Measurements from ENCODE around the gene PLEKHO2.

PLEKHO2 gene

GRCh38 chr15:64855205-64855975, 13.7 kb downstream of the PLEKHO2 start:
- no peak for DNase-seq (ENCODE audit: low read depth in 2 of 2)

DNA sequence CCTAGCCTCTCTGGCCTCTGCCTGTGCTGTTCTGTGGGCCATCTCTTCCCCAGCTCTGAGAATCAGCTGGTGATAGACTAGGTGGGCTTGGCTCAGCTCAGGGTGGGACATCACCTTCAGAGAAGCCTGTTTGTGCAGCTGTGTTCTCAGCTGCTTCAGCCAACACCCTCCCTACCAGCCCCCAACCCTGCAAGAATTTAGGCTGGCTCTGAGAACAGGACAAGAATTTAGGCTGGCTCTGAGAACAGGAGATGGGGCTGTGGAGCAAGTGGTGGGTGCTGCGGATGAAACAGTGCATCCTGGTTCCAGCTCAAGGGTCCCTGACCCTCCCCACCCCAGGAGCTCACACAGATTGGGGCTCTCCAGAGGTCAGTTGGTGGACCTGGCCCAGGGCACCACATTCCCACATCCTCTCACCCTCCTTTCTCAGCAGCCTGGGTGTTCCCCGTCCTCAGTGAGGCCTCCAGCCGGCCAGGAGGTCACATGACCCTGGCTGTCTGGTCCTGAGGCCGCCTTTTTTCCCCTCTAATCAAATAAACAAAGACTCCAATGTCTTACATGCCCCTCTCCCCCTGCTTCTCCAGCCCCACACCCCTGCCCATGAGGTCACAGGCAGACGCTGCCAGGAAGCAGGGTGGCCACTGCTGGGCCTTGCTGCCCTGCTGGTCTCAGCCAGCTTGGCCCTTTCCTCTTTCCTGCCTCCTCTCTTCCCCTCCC, 14.9 kb downstream of the PLEKHO2 start:
- no peak for DNase-seq (ENCODE audit: low read depth in 2 of 2)

DNA sequence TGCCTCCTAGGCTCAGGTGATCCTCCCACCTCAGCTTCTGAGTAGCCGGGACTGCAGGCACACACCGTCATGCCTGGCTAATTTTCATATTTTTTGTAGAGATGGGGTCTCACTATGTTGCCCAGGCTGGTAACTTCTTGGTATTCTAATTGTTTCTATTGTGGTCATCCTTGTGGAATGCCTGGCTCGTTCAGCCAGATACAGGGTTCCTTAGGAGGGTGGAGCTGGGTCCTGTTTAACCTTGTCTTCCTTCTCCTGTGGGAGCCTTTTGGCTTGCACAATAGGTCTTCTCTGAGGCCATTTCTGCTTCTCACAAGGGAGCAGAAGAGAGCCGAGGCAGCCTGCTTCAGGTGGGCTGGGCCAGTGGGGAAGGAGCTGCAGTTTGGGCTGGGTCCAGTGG, 15.7 kb downstream of the PLEKHO2 start:
- DNase-seq (ENCODE audit: low read depth in 2 of 2) = no peak

GRCh38 chr15:64858021-64858575, 16.4 kb downstream of the PLEKHO2 start:
- no peak for DNase-seq (ENCODE audit: low read depth in 2 of 2)

DNA sequence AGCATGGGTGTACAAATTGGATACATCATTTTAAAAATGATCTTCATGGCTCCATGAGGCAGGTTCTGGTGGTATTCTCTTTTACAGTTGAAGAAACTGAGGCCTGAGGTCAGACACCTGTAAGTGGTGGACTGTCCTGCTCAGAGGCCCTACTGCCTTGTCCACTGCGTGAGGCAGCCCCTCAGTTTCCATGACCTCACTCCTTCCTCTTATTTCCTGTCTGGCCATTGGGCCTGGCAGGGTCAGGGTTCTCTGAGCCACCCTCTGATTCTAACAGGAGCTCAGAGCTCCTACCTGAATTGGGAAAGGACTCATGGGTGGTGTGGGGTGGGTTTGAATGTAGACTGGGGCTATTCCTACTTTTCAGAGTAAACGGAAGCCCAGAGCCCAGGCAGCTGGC, 17.5 kb downstream of the PLEKHO2 start:
- no peak for DNase-seq (ENCODE audit: low read depth in 2 of 2)

- DNase-seq (ENCODE audit: low read depth in 2 of 2) = no peak
Observed at GRCh38 chr15:64861331-64861730, 19.6 kb downstream of the PLEKHO2 start.

GRCh38 chr15:64861960-64862359, 20.2 kb downstream of the PLEKHO2 start:
- no peak for DNase-seq (ENCODE audit: low read depth in 2 of 2)

DNA sequence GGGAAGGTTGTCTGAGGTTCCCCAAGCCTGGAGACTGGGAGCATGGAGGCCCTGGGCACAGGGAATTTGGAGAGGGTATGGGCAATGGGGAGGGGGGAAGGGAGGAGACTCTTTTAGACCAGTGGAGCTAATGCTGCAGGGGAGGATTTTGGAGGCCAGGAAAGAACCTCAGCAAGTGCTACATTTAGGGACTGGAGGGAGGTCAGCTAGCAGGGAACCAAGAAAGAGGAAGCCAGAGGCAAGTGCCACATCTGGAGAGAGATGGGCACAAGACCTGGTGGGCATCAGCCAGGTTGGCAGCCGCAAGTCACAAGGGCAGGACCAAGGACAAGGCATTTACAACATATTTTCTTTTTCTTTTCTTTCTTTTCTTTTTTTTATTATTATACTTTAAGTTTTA, 20.7 kb downstream of the PLEKHO2 start:
- DNase-seq (ENCODE audit: low read depth in 2 of 2) = no peak

DNA sequence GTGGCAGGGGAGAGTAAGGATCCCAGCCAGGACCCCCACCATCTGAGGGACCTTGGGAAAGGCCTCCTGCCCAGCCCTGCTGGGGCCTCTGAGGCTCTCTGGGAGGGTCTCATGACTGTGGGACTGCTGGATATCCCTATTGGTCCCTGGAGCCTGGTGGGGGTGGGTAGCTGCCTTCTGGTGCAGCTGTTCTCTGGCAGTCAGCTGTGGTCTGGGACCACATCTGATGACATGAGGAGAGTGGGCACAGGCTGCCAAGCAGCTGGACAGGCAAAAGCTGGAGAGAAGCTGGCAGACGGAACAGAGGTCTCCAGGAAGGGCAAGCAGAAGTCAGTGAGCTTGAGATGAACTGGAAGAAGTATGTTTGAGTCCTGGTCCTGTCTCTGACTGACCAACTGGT, 22.4 kb downstream of the PLEKHO2 start:
- no peak for DNase-seq (ENCODE audit: low read depth in 2 of 2)

- no peak for DNase-seq (ENCODE audit: low read depth in 2 of 2)
Observed at GRCh38 chr15:64865126-64865997, 23.6 kb downstream of the PLEKHO2 start.

- DNase-seq (ENCODE audit: low read depth in 2 of 2) = no peak
Observed at GRCh38 chr15:64865998-64866520, 24.3 kb downstream of the PLEKHO2 start.

GRCh38 chr15:64869501-64869900, 27.8 kb downstream of the PLEKHO2 start:
- no peak for DNase-seq (ENCODE audit: low read depth in 2 of 2)

GRCh38 chr15:64870353-64870752, 28.6 kb downstream of the PLEKHO2 start:
- DNase-seq (ENCODE audit: low read depth in 2 of 2) = no peak

GRCh38 chr15:64875641-64876223, 34.0 kb downstream of the PLEKHO2 start:
- no peak for DNase-seq (ENCODE audit: low read depth in 2 of 2)

DNA sequence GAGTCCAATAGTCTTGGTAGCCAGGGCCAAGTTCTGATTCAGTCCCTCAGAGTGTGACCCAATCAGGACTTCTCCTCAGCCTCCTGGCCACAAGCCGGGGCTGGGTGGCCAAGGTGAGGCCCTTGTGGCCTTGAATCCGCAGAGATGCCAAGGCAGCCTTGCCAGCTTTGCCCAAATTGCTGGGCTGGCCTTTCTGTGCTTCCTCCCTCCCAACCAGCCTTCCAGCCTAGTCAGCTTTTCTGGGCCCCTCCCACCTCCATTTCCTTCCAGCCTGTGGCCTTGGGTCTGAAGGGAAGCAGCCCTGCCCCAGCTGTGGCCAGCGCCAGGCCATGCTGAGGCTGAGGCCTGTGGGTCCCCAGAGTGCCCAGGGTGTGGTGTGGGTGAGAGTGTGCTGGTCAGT, 35.7 kb downstream of the PLEKHO2 start:
- DNase-seq (ENCODE audit: low read depth in 2 of 2) = no peak

GRCh38 chr15:64878705-64879104, 37.0 kb downstream of the PLEKHO2 start:
- DNase-seq (ENCODE audit: low read depth in 2 of 2) = no peak

- DNase-seq (ENCODE audit: low read depth in 2 of 2) = no peak
Observed at GRCh38 chr15:64883100-64883581, 41.4 kb downstream of the PLEKHO2 start.

- peak; percentile 72 to 76 for DNase-seq (ENCODE audit: low read depth in 2 of 2)
Observed at GRCh38 chr15:64883997-64884511, 42.3 kb downstream of the PLEKHO2 start.

DNA sequence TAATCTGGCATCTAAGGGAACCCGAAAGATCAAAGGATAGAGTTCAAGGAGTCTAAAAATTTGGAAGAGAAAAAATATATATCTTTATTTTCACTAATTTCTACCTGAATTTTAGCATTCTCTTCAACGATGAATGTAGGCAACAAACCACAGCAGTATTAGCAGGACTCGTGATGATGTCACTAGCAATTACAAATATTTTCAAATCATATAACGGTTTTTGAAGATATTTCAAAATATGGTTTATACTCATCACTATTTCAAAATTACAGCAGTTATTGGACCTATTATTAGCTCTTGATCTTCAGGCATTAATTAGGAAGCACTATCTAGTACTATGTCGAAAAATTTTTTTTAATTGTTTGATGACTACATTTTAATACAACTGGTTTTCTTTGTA, 43.0 kb downstream of the PLEKHO2 start:
- no peak for DNase-seq (ENCODE audit: low read depth in 2 of 2)

DNA sequence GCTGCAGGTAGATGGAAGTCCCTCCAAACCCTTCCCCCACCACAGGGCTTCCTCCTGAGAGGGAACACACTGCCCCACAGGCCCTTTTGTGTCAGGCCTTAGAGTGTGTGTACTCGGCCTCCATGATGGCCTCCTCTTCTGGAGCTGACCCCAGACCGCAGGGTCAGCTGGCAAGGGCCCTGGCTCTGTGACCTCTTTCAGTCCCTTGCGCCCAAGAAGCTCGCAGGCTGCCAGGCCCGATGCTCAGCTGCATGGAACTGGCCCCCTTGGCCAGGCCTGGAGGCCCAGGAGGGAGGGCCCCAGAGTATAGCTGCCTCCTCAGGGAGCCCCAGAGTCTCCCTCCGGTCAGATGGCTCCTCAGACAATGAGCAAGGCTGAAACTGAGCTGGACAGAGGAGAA, 46.6 kb downstream of the PLEKHO2 start:
- DNase-seq (ENCODE audit: low read depth in 2 of 2) = no peak

GRCh38 chr15:64891561-64891960, 49.8 kb downstream of the PLEKHO2 start:
- DNase-seq (ENCODE audit: low read depth in 2 of 2) = no peak
